ENCODE measurements around the gene RPS18. TPM values are rescaled to one million over a fixed set of nuclear protein-coding genes. Genes with fewer than 3 reads are reported as not detected.

The RPS18 gene
- total and polyA plus RNA-seq, 9 of the 15 experiments (the other 6 are each of a cell fraction or from before 2014, with no cell fraction given): 5,023 to 17,516 (median 8,131) TPM

DNA sequence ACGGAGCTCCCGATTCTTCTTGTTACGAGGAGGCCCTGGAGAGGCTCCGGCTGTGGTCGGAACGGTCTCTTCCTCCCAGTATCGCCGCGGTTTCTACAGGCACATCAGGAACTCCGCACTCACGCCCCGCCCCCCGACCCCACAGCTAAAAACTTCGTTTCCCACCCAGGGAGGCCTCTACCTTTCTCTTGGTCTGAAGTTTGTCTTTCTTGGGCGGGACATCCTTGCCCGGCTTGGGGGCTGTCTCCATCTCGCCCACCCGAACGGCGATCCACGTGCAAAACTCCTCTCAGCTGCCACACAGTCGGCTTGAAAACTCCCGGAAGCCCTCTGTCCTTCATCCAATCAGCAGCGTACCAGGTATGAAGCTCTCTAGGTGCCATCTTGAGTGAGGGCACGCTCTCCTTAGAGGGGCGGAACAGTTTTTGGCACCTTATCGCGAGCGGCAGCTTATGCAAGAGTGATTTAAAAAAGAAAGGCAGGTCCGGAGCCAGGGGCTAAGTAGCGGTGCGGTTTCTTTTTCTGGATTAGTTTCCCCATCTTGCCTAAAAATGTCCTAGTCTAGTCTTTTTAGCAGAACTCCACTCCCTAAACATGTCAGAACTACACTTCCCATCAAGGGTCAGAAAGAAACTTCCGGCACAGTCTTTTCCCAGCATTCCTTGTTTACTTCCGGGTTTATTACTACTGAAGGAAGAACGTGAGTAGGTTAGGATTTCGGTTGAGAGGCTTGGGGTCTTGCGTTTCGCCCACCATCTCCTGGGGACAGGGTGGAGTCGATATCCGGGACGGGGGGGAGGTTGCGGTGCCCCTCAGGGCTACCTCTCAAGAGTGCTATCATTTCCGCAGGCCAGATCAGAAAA is 17.3 kb downstream of the RPS18 start, which contains the start of the genes PFDN6 and WDR46 (continued):
- TF ChIP-seq KDM5B (IDR thresholded peaks at IDR 0.05; ENCODE audit: insufficient replicate concordance, low read depth, low read length) (no peak), DNMT1 (IDR thresholded peaks at IDR 0.05) (no peak), IFI16 (CRISPR knock-in tag; IDR thresholded peaks at IDR 0.05) (no peak), RAD21 (CRISPR knock-in tag; conservative IDR thresholded peaks at IDR 0.05 in 1 of 2, IDR thresholded peaks at IDR 0.05 in 1 of 2) (no peak), EP400 (IDR thresholded peaks at IDR 0.05) (peak; percentile 93), ETV6 (IDR thresholded peaks at IDR 0.05; ENCODE audit: borderline replicate concordance in 1 of 2, low read depth in 2 of 2, low read length in 1 of 2) (no peak), ETV6 (CRISPR knock-in tag; IDR thresholded peaks at IDR 0.05; ENCODE audit: borderline replicate concordance) (no peak), NELFE (IDR thresholded peaks at IDR 0.05; ENCODE audit: insufficient read depth, insufficient read length) (no peak), CBX5 (IDR thresholded peaks at IDR 0.05; ENCODE audit: borderline replicate concordance, low read depth) (no peak), NR2C1 (IDR thresholded peaks at IDR 0.05) (peak; percentile 100), NR2C1 (tag; IDR thresholded peaks at IDR 0.05) (peak; percentile 100), MTA2 (IDR thresholded peaks at IDR 0.05; ENCODE audit: low read depth) (peak; percentile 88), ZC3H4 (CRISPR knock-in tag; IDR thresholded peaks at IDR 0.05; ENCODE audit: borderline replicate concordance) (no peak), TAL1 (IDR thresholded peaks at IDR 0.05) (no peak), CXXC5 (CRISPR knock-in tag; IDR thresholded peaks at IDR 0.05) (peak; percentile 42)
- TF ChIP-seq, protein P1, sequence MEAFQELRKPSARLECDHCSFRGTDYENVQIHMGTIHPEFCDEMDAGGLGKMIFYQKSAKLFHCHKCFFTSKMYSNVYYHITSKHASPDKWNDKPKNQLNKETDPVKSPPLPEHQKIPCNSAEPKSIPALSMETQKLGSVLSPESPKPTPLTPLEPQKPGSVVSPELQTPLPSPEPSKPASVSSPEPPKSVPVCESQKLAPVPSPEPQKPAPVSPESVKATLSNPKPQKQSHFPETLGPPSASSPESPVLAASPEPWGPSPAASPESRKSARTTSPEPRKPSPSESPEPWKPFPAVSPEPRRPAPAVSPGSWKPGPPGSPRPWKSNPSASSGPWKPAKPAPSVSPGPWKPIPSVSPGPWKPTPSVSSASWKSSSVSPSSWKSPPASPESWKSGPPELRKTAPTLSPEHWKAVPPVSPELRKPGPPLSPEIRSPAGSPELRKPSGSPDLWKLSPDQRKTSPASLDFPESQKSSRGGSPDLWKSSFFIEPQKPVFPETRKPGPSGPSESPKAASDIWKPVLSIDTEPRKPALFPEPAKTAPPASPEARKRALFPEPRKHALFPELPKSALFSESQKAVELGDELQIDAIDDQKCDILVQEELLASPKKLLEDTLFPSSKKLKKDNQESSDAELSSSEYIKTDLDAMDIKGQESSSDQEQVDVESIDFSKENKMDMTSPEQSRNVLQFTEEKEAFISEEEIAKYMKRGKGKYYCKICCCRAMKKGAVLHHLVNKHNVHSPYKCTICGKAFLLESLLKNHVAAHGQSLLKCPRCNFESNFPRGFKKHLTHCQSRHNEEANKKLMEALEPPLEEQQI (IDR thresholded peaks at IDR 0.05): no peak
- TF ChIP-seq, protein P2, sequence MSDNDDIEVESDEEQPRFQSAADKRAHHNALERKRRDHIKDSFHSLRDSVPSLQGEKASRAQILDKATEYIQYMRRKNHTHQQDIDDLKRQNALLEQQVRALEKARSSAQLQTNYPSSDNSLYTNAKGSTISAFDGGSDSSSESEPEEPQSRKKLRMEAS (CRISPR knock-in tag; IDR thresholded peaks at IDR 0.05): peak; percentile 83
- TF ChIP-seq, protein P3, sequence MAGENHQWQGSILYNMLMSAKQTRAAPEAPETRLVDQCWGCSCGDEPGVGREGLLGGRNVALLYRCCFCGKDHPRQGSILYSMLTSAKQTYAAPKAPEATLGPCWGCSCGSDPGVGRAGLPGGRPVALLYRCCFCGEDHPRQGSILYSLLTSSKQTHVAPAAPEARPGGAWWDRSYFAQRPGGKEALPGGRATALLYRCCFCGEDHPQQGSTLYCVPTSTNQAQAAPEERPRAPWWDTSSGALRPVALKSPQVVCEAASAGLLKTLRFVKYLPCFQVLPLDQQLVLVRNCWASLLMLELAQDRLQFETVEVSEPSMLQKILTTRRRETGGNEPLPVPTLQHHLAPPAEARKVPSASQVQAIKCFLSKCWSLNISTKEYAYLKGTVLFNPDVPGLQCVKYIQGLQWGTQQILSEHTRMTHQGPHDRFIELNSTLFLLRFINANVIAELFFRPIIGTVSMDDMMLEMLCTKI (IDR thresholded peaks at IDR 0.05; ENCODE audit: partially characterized antibody): no peak
- TF ChIP-seq, protein P4, sequence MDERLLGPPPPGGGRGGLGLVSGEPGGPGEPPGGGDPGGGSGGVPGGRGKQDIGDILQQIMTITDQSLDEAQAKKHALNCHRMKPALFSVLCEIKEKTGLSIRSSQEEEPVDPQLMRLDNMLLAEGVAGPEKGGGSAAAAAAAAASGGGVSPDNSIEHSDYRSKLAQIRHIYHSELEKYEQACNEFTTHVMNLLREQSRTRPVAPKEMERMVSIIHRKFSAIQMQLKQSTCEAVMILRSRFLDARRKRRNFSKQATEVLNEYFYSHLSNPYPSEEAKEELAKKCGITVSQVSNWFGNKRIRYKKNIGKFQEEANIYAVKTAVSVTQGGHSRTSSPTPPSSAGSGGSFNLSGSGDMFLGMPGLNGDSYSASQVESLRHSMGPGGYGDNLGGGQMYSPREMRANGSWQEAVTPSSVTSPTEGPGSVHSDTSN (CRISPR knock-in tag; IDR thresholded peaks at IDR 0.05; ENCODE audit: low read depth): no peak
- TF ChIP-seq, protein P4 (tag; conservative IDR thresholded peaks at IDR 0.05; ENCODE audit: low read depth): no peak
- TF ChIP-seq, protein P5, sequence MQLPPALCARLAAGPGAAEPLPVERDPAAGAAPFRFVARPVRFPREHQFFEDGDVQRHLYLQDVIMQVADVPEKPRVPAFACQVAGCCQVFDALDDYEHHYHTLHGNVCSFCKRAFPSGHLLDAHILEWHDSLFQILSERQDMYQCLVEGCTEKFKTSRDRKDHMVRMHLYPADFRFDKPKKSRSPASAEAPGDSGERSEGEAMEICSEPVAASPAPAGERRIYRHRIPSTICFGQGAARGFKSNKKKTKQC (CRISPR knock-in tag; IDR thresholded peaks at IDR 0.05): no peak

Data from K562 (cell line).